Tibial nerve (tissue), 4 donors: Measurements from ENCODE around the gene GASK1A. TPM values are rescaled to one million over a fixed set of nuclear protein-coding genes. Genes with fewer than 3 reads are reported as not detected.

Experiments
- DNase-seq, 2 donors: peaks; one replicate each; pipeline ENCODE4 v3.0.0-alpha.2; 2019; ENCODE audit warnings: low spot score in 2 of 2
- H3K27ac ChIP-seq, 4 donors: fragments of 200-600 bp; sonication (generic) in 3 of 4; one replicate each; pipeline ENCODE4 v1.5.1; 2017 to 2019; ENCODE audit warnings: mild to moderate bottlenecking in 1 of 4
- H3K27me3 ChIP-seq, 2 donors: fragments of 200-600 bp; sonication (generic) in 1 of 2; one replicate each; pipeline versions ENCODE4 v1.5.1 to v1.6.0; 2017 to 2019
- H3K36me3 ChIP-seq, 3 donors: fragments of 200-600 bp; sonication (generic); one replicate each; pipeline ENCODE4 v1.5.1; 2018 to 2019
- H3K4me1 ChIP-seq, 4 donors: fragments of 200-600 bp; sonication (generic) in 3 of 4; one replicate each; pipeline ENCODE4 v1.5.1; 2017 to 2019
- H3K4me3 ChIP-seq, 4 donors: fragments of 200-600 bp; sonication (generic) in 3 of 4; one replicate each; pipeline ENCODE4 v1.5.1; 2017 to 2019; ENCODE audit warnings: mild to moderate bottlenecking in 1 of 4, moderate library complexity in 1 of 4
- H3K9me3 ChIP-seq, 4 donors: fragments of 200-600 bp; sonication (generic) in 3 of 4; one replicate each; pipeline ENCODE4 v1.5.1; 2017 to 2019
- CTCF ChIP-seq, 5 experiments: fragments of 200-600 bp in 3 of 5; fragments of 450-650 bp in 2 of 5; sonication (generic) in 3 of 5; IDR thresholded peaks; one replicate each; pipeline ENCODE4 v1.5.1; 2016 to 2019; ENCODE audit warnings: antibody characterized with exemption in 5 of 5, mild to moderate bottlenecking in 3 of 5, moderate library complexity in 2 of 5
- EP300 ChIP-seq, 2 donors: sonication (generic); formaldehyde crosslinking; IDR thresholded peaks; one replicate each; pipeline ENCODE4 v1.6.1; 2017; ENCODE audit warnings: antibody characterized with exemption in 2 of 2, mild to moderate bottlenecking in 1 of 2
- POLR2A ChIP-seq, 2 donors: fragments of 450-650 bp; IDR thresholded peaks; one replicate each; pipeline ENCODE4 v1.6.1; 2017; ENCODE audit warnings: antibody characterized with exemption in 2 of 2, mild to moderate bottlenecking in 2 of 2, moderate library complexity in 2 of 2
- WGBS, 2 donors: methylation state at CpG; one replicate each; pipeline ENCODE4 v1.1.5; 2018; 5-methylcytosine and 5-hydroxymethylcytosine counted together
- total RNA-seq, 4 donors: library from RNA; depleted of rRNA; stranded (reverse); fragments of >200 nt; gene quantifications; one replicate each; pipeline ENCODE4 v1.1.0, GENCODE V29; 2016

Gene GASK1A
- total RNA-seq, 4 donors from 2014 or later: 43.0 to 70.6 (median 49.5) TPM

GRCh38 chr3:43035801-43036365 is 56.8 kb downstream of the GASK1A start:
- no peak overlapping the region for H3K4me3 ChIP-seq
- H3K27me3 ChIP-seq: no peaks in the 10 kb centered on the region
- no peaks in the 10 kb centered on the region for H3K9me3 ChIP-seq
- no peak for TF ChIP-seq POLR2A (IDR thresholded peaks at IDR 0.05)
- TF ChIP-seq EP300 (IDR thresholded peaks at IDR 0.05): no peak
- TF ChIP-seq CTCF (IDR thresholded peaks at IDR 0.05): no peak
- peaks cover 0 to 15% (median 0%) of the 10 kb centered on the region in 3 donors for H3K36me3 ChIP-seq
- DNase-seq: no peak
- peaks cover 0 to under 1% (median 0%) of the 10 kb centered on the region in 4 donors for H3K4me1 ChIP-seq
- H3K27ac ChIP-seq: no peak overlapping the region
- 64 to 70% methylated on average over 4 of the region's 5 CpGs for WGBS, 2 donors

GRCh38 chr3:43036621-43037423 is 57.7 kb downstream of the GASK1A start:
- WGBS, 2 donors: 83 to 85% methylated on average over 9 of the region's 9 CpGs
- TF ChIP-seq CTCF (IDR thresholded peaks at IDR 0.05) (no peak), EP300 (IDR thresholded peaks at IDR 0.05) (peak in 1 of 2 donors; percentile 8)
- no peak for DNase-seq

GRCh38 chr3:43038010-43038409 is 58.9 kb downstream of the GASK1A start:
- no peak for DNase-seq
- Histone ChIP-seq H3K36me3 (peaks cover 0 to 11% (median 0%) of the 10 kb centered on the region in 3 donors), H3K4me3 (no peak overlapping the region), H3K4me1 (no peaks in the 10 kb centered on the region), H3K9me3 (no peaks in the 10 kb centered on the region), H3K27me3 (no peaks in the 10 kb centered on the region), H3K27ac (no peak overlapping the region)
- WGBS, 2 donors: 89 to 93% methylated on average over 7 of the region's 7 CpGs
- no peak for TF ChIP-seq CTCF (IDR thresholded peaks at IDR 0.05)
- TF ChIP-seq EP300 (IDR thresholded peaks at IDR 0.05): no peak
- no peak for TF ChIP-seq POLR2A (IDR thresholded peaks at IDR 0.05)

More at GRCh38 chr3:43036621-43037423, 57.7 kb downstream of the GASK1A start:
- Histone ChIP-seq H3K4me3 (no peak overlapping the region), H3K27ac (peak overlapping the region in 1 of 4 donors; percentile 4), H3K27me3 (no peaks in the 10 kb centered on the region), H3K4me1 (no peaks in the 10 kb centered on the region), H3K36me3 (peaks cover 0 to 17% (median 0%) of the 10 kb centered on the region in 3 donors), H3K9me3 (no peaks in the 10 kb centered on the region)

- Histone ChIP-seq H3K4me1 (no peaks in the 10 kb centered on the region), H3K4me3 (no peak overlapping the region), H3K36me3 (peaks cover 0 to 17% (median 0%) of the 10 kb centered on the region in 3 donors), H3K9me3 (peaks cover 0 to 28% (median 2%) of the 10 kb centered on the region in 4 donors), H3K27me3 (no peaks in the 10 kb centered on the region), H3K27ac (no peak overlapping the region)
- WGBS, 2 donors: 88 to 92% methylated on average over 2 of the region's 2 CpGs
- no peak for DNase-seq
- no peak for TF ChIP-seq EP300 (IDR thresholded peaks at IDR 0.05)
- TF ChIP-seq POLR2A (IDR thresholded peaks at IDR 0.05): no peak
- TF ChIP-seq CTCF (IDR thresholded peaks at IDR 0.05): no peak
These were observed 62.4 kb downstream of the GASK1A start for GRCh38 chr3:43041517-43041916.
